Endodermal cell (in vitro differentiated cells): ENCODE results near the gene NEIL3. TPM values are rescaled to one million over a fixed set of nuclear protein-coding genes. Genes with fewer than 3 reads are reported as not detected.

Source experiments
- DNase-seq: peaks from one replicate; pipeline ENCODE4 v3.0.0-alpha.2; 2017
- H3K27ac ChIP-seq: 2 replicates; pipeline ENCODE4 v1.5.1; 2013; ENCODE audit warnings: mild to moderate bottlenecking, low read depth, low read length, moderate library complexity
- H3K27me3 ChIP-seq: 2 replicates; pipeline ENCODE4 v1.6.1; 2013; ENCODE audit warnings: mild to moderate bottlenecking, low read length, moderate library complexity; ENCODE audit not compliant: insufficient read depth, control insufficient read depth, poor library complexity, severe bottlenecking
- H3K36me3 ChIP-seq: 2 replicates; pipeline ENCODE4 v1.7.0; 2013; ENCODE audit warnings: mild to moderate bottlenecking, low read length, moderate library complexity; ENCODE audit not compliant: control insufficient read depth, insufficient read depth
- H3K4me1 ChIP-seq: one replicate; pipeline ENCODE4 v1.7.0; 2013; ENCODE audit warnings: low read length; ENCODE audit not compliant: control insufficient read depth, insufficient read depth
- H3K4me3 ChIP-seq: 2 replicates; pipeline ENCODE4 v1.5.1; 2013; ENCODE audit warnings: mild to moderate bottlenecking, low read length, moderate library complexity
- H3K9ac ChIP-seq: 2 replicates; pipeline ENCODE4 v1.6.1; 2013; ENCODE audit warnings: mild to moderate bottlenecking, low read length, moderate library complexity; ENCODE audit not compliant: poor library complexity, severe bottlenecking; ENCODE audit errors: extremely low read depth
- H3K9me3 ChIP-seq: 2 replicates; pipeline ENCODE4 v1.6.1; 2013; ENCODE audit warnings: mild to moderate bottlenecking, low read length, moderate library complexity; ENCODE audit not compliant: control insufficient read depth
- H3K27ac Mint-ChIP-seq: 2 replicates; pipeline ENCODE4 v1.8.0; 2020; ENCODE audit warnings: mixed read lengths
- H3K27me3 Mint-ChIP-seq: 2 replicates; pipeline ENCODE4 v1.8.0; 2021; ENCODE audit warnings: mild to moderate bottlenecking, mixed read lengths; ENCODE audit not compliant: insufficient read depth
- H3K36me3 Mint-ChIP-seq: 2 replicates; pipeline ENCODE4 v1.8.0; 2020; ENCODE audit warnings: low read depth, mixed read lengths
- H3K4me1 Mint-ChIP-seq: 2 replicates; pipeline ENCODE4 v1.8.0; 2020; ENCODE audit warnings: mixed read lengths
- H3K4me3 Mint-ChIP-seq: 2 replicates; pipeline ENCODE4 v1.8.0; 2020; ENCODE audit warnings: mild to moderate bottlenecking, moderate library complexity, mixed read lengths
- H3K9me3 Mint-ChIP-seq: 2 replicates; pipeline ENCODE4 v1.8.0; 2020; ENCODE audit warnings: mild to moderate bottlenecking, mixed read lengths
- WGBS, 2 experiments: methylation state at CpG; one replicate each; pipeline versions ENCODE4 v1.1.5 to v1.1.7; 2013; ENCODE audit warnings: missing lambda C conversion rate in 2 of 2, mixed read lengths in 1 of 2; ENCODE audit not compliant: insufficient coverage in 1 of 2, insufficient read length in 1 of 2; 5-methylcytosine and 5-hydroxymethylcytosine counted together
- total RNA-seq, 2 donors: library from RNA; stranded (reverse); fragmentation: NEBNext Ultra II Directional in 1 of 2; extraction: Animal tissue kit (Norgen Biotek cat#: 25700) in 1 of 2; gene quantifications; 2 replicates in 1 of 2; 3 replicates in 1 of 2; pipeline ENCODE4 v1.2.1, GENCODE V29; 2021
- TF ChIP-seq, protein P1 (sequence below): fragments of 200-600 bp; sonication (generic); conservative IDR thresholded peaks from 2 replicates; pipeline ENCODE4 v1.5.0; 2021; ENCODE audit warnings: antibody characterized with exemption, mild to moderate bottlenecking

The NEIL3 gene
- total RNA-seq, 2 donors from 2014 or later: 9.1 to 15.1 TPM

DNA sequence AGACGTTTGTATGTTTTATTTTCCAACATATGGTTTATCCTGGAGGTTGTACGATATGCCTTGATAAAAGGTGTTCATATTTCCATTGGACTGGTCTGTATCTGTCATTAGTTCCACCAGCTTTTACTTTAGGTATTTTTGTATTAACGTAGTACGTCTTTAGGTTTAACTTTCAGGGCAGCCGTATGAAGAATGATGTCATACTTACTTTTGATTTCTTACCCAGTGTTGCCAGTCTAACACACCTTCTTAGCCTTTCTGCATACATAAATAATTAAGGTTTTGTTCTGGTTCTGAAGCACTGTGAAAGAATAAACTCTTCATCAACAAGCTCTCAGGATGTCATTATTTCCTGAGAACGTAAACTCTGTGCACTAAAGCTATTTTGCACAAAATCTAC, 18.9 kb upstream of the NEIL3 start:
- no peaks in the 10 kb centered on the region for H3K36me3 Mint-ChIP-seq
- no peak overlapping the region for H3K27ac ChIP-seq
- no peak for DNase-seq
- no peak overlapping the region for H3K4me3 Mint-ChIP-seq
- WGBS, 2 experiments: 90 to 96% methylated on average over 3 to 6 of the region's 6 CpGs
- TF ChIP-seq, protein P1, sequence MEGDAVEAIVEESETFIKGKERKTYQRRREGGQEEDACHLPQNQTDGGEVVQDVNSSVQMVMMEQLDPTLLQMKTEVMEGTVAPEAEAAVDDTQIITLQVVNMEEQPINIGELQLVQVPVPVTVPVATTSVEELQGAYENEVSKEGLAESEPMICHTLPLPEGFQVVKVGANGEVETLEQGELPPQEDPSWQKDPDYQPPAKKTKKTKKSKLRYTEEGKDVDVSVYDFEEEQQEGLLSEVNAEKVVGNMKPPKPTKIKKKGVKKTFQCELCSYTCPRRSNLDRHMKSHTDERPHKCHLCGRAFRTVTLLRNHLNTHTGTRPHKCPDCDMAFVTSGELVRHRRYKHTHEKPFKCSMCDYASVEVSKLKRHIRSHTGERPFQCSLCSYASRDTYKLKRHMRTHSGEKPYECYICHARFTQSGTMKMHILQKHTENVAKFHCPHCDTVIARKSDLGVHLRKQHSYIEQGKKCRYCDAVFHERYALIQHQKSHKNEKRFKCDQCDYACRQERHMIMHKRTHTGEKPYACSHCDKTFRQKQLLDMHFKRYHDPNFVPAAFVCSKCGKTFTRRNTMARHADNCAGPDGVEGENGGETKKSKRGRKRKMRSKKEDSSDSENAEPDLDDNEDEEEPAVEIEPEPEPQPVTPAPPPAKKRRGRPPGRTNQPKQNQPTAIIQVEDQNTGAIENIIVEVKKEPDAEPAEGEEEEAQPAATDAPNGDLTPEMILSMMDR: no peak
- H3K27me3 ChIP-seq: no peaks in the 10 kb centered on the region
- H3K9ac ChIP-seq: no peak overlapping the region
- H3K4me1 Mint-ChIP-seq: no peaks in the 10 kb centered on the region
- H3K4me3 ChIP-seq: no peak overlapping the region
- H3K27me3 Mint-ChIP-seq: no peaks in the 10 kb centered on the region
- no peaks in the 10 kb centered on the region for H3K9me3 ChIP-seq
- no peaks in the 10 kb centered on the region for H3K9me3 Mint-ChIP-seq
- no peaks in the 10 kb centered on the region for H3K4me1 ChIP-seq
- H3K27ac Mint-ChIP-seq: no peak overlapping the region
- H3K36me3 ChIP-seq: no peaks in the 10 kb centered on the region

DNA sequence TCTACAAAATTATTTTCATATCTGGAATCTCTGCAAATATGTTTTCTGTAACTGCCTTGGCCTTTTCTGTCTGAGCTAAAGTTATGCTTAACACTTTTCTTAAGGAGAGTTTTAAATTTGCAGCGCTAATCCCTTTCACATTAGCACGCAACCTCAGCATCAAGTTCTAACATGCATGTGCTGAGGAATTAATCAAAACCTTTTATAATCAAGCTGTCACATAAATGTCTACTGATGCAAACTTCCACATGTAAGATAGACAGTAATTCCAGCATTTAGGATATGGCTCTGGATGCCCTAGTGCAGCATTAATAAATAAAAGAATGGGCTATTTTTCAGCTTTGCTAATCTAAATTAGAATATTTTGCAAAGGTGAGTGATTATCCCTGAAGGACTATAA, 17.5 kb upstream of the NEIL3 start:
- TF ChIP-seq, protein P1: no peak
- Mint-ChIP-seq H3K36me3 (no peaks in the 10 kb centered on the region), H3K4me3 (no peak overlapping the region), H3K9me3 (peaks cover 4% of the 10 kb centered on the region), H3K27me3 (no peaks in the 10 kb centered on the region), H3K4me1 (no peaks in the 10 kb centered on the region), H3K27ac (no peak overlapping the region)
- Histone ChIP-seq H3K9me3 (peaks cover 2% of the 10 kb centered on the region), H3K4me1 (no peaks in the 10 kb centered on the region), H3K27ac (no peak overlapping the region), H3K9ac (no peak overlapping the region), H3K27me3 (no peaks in the 10 kb centered on the region), H3K36me3 (no peaks in the 10 kb centered on the region), H3K4me3 (no peak overlapping the region)
- no peak for DNase-seq
- WGBS, 2 experiments: 95% methylated on average over 2 of the region's 2 CpGs; no CpG with 5 or more reads in 1 of the 2 experiments

- Histone ChIP-seq H3K9ac (no peak overlapping the region), H3K27ac (no peak overlapping the region), H3K9me3 (peaks cover 12% of the 10 kb centered on the region), H3K36me3 (no peaks in the 10 kb centered on the region), H3K4me3 (no peak overlapping the region), H3K4me1 (no peaks in the 10 kb centered on the region), H3K27me3 (no peaks in the 10 kb centered on the region)
- Mint-ChIP-seq H3K27ac (no peak overlapping the region), H3K27me3 (no peaks in the 10 kb centered on the region), H3K4me3 (no peak overlapping the region), H3K36me3 (peaks cover 3% of the 10 kb centered on the region), H3K9me3 (peaks cover 15% of the 10 kb centered on the region), H3K4me1 (no peaks in the 10 kb centered on the region)
- DNase-seq: no peak
- TF ChIP-seq, protein P1: no peak
- 90 to 98% methylated on average over 4 to 5 of the region's 5 CpGs for WGBS, 2 experiments
Measured at GRCh38 chr4:177293208-177294033, 16.3 kb upstream of the NEIL3 start.
